HEK293 (cell line): ENCODE data around the gene ABCB4.
"Not testable (repeated sequence)": the region's sequence is repeated elsewhere in the genome, so short reads cannot be mapped to it uniquely, and the experiment has no call there.

Experiments used
- CTCF ChIA-PET: fragments of 350-600 bp; formaldehyde crosslinking; extraction: SDS; loops from one replicate; lab custom pipeline; 2021; ENCODE audit warnings: antibody characterized with exemption; lab: Yijun Ruan, JAX
- POLR2A ChIA-PET: fragments of 300-600 bp; formaldehyde crosslinking; extraction: SDS; loops from one replicate; lab custom pipeline; 2020; ENCODE audit warnings: antibody characterized with exemption, inconsistent platforms; lab: Yijun Ruan, JAX
- H3K27ac ChIP-seq: fragments of 200-500 bp; sonication (Bioruptor generic); 2 replicates; pipeline ENCODE4 v1.5.1; 2014; ENCODE audit warnings: low read depth, low read length, control low read depth, inconsistent platforms; ENCODE audit errors: extremely low read depth
- H3K36me3 ChIP-seq, 2 experiments: fragments of 200-500 bp in 1 of 2; sonication (Bioruptor generic) in 1 of 2; 1 replicate in 1 of 2; 2 replicates in 1 of 2; pipeline ENCODE4 v1.5.1; 2014 to 2017; ENCODE audit warnings: inconsistent platforms in 2 of 2, low read length in 2 of 2; ENCODE audit not compliant: control insufficient read depth in 2 of 2, insufficient read depth in 1 of 2
- H3K4me1 ChIP-seq: fragments of 200-500 bp; sonication (Bioruptor generic); 2 replicates; pipeline ENCODE4 v1.5.1; 2014; ENCODE audit warnings: mild to moderate bottlenecking, low read length, inconsistent platforms; ENCODE audit not compliant: control insufficient read depth, insufficient read depth
- H3K4me3 ChIP-seq: 2 replicates; pipeline ENCODE4 v1.5.1; 2011; ENCODE audit warnings: low read depth, mild to moderate bottlenecking, control low read depth, low read length, moderate library complexity
- H3K9me3 ChIP-seq: fragments of 200-500 bp; sonication (Bioruptor generic); 2 replicates; pipeline ENCODE4 v1.5.1; 2014; ENCODE audit warnings: low read depth, low read length, inconsistent platforms; ENCODE audit not compliant: control insufficient read depth, insufficient read depth
- BCL6B ChIP-seq: fragments of 450-650 bp; formaldehyde crosslinking; IDR thresholded peaks from 2 replicates; pipeline ENCODE4 v1.5.1; 2017; ENCODE audit warnings: missing biosample characterization, missing genetic modification characterization
- CTCF ChIP-seq: fragments of 450-650 bp; formaldehyde crosslinking; IDR thresholded peaks from 2 replicates; pipeline ENCODE4 v1.5.1; 2016; ENCODE audit warnings: missing biosample characterization, missing genetic modification characterization
- KLF16 ChIP-seq: fragments of 450-650 bp; formaldehyde crosslinking; IDR thresholded peaks from 2 replicates; pipeline ENCODE4 v1.5.1; 2017; ENCODE audit warnings: missing biosample characterization, missing genetic modification characterization
- MZF1 ChIP-seq: fragments of 450-650 bp; formaldehyde crosslinking; IDR thresholded peaks from 2 replicates; pipeline ENCODE4 v1.5.1; 2017; ENCODE audit warnings: missing biosample characterization, missing genetic modification characterization, borderline replicate concordance
- PRDM1 ChIP-seq: fragments of 450-650 bp; formaldehyde crosslinking; IDR thresholded peaks from 2 replicates; pipeline ENCODE4; 2016; ENCODE audit warnings: missing biosample characterization, missing genetic modification characterization
- REPIN1 ChIP-seq: fragments of 450-650 bp; formaldehyde crosslinking; IDR thresholded peaks from 2 replicates; pipeline ENCODE4 v1.5.1; 2017; ENCODE audit warnings: missing biosample characterization, missing genetic modification characterization, low read depth
- WT1 ChIP-seq: fragments of 450-650 bp; formaldehyde crosslinking; IDR thresholded peaks from 2 replicates; pipeline ENCODE4 v1.5.1; 2016; ENCODE audit warnings: missing biosample characterization, missing genetic modification characterization
- ZBTB48 ChIP-seq: fragments of 450-650 bp; formaldehyde crosslinking; IDR thresholded peaks from 2 replicates; pipeline ENCODE4 v1.5.1; 2016; ENCODE audit warnings: missing biosample characterization, missing genetic modification characterization
- ZBTB8A ChIP-seq: fragments of 450-650 bp; formaldehyde crosslinking; IDR thresholded peaks from 2 replicates; pipeline ENCODE4 v1.5.1; 2016; ENCODE audit warnings: missing biosample characterization, missing genetic modification characterization
- ZNF146 ChIP-seq: fragments of 450-650 bp; formaldehyde crosslinking; IDR thresholded peaks from 2 replicates; pipeline ENCODE4 v1.5.1; 2016; ENCODE audit warnings: missing biosample characterization, missing genetic modification characterization
- ZNF211 ChIP-seq: fragments of 450-650 bp; formaldehyde crosslinking; IDR thresholded peaks from 2 replicates; pipeline ENCODE4 v1.5.1; 2016; ENCODE audit warnings: low read depth, missing biosample characterization, missing genetic modification characterization
- ZNF248 ChIP-seq: fragments of 450-650 bp; formaldehyde crosslinking; IDR thresholded peaks from 2 replicates; pipeline ENCODE4 v1.5.1; 2017; ENCODE audit warnings: missing biosample characterization, missing genetic modification characterization
- ZNF488 ChIP-seq: fragments of 450-650 bp; formaldehyde crosslinking; IDR thresholded peaks from 2 replicates; pipeline ENCODE4 v1.5.1; 2016; ENCODE audit warnings: missing biosample characterization, missing genetic modification characterization
- ZNF521 ChIP-seq: fragments of 450-650 bp; formaldehyde crosslinking; IDR thresholded peaks from 2 replicates; pipeline ENCODE4 v1.5.1; 2017; ENCODE audit warnings: missing biosample characterization, mild to moderate bottlenecking, missing genetic modification characterization
- ZNF530 ChIP-seq: fragments of 450-650 bp; formaldehyde crosslinking; IDR thresholded peaks from 2 replicates; pipeline ENCODE4 v1.5.1; 2016; ENCODE audit warnings: low read depth, missing biosample characterization, missing genetic modification characterization
- ZNF549 ChIP-seq: fragments of 450-650 bp; IDR thresholded peaks from 2 replicates; pipeline ENCODE4 v1.5.1; 2018; ENCODE audit warnings: missing biosample characterization, missing genetic modification characterization, mild to moderate bottlenecking, inconsistent platforms, moderate library complexity
- ZNF571 ChIP-seq: fragments of 450-650 bp; formaldehyde crosslinking; IDR thresholded peaks from 2 replicates; pipeline ENCODE4 v1.5.0; 2017; ENCODE audit warnings: missing biosample characterization, missing genetic modification characterization
- ZNF585B ChIP-seq: fragments of 450-650 bp; formaldehyde crosslinking; IDR thresholded peaks from 2 replicates; pipeline ENCODE4 v1.5.1; 2016; ENCODE audit warnings: missing biosample characterization, missing genetic modification characterization
- ZNF596 ChIP-seq: fragments of 450-650 bp; IDR thresholded peaks from 2 replicates; pipeline ENCODE4 v1.5.0; 2018; ENCODE audit warnings: missing biosample characterization, mild to moderate bottlenecking, missing genetic modification characterization, moderate library complexity
- ZNF610 ChIP-seq: fragments of 450-650 bp; formaldehyde crosslinking; IDR thresholded peaks from 2 replicates; pipeline ENCODE4 v1.5.1; 2016; ENCODE audit warnings: missing biosample characterization, missing genetic modification characterization, borderline replicate concordance
- ZNF670 ChIP-seq: fragments of 450-650 bp; formaldehyde crosslinking; IDR thresholded peaks from 2 replicates; pipeline ENCODE4 v1.5.1; 2016; ENCODE audit warnings: missing biosample characterization, missing genetic modification characterization, low read depth
- ZNF76 ChIP-seq: fragments of 450-650 bp; formaldehyde crosslinking; IDR thresholded peaks from 2 replicates; pipeline ENCODE4; 2016; ENCODE audit warnings: low read depth, missing biosample characterization, missing genetic modification characterization, borderline replicate concordance
- ZNF792 ChIP-seq: fragments of 450-650 bp; formaldehyde crosslinking; IDR thresholded peaks from 2 replicates; pipeline ENCODE4 v1.5.1; 2016; ENCODE audit warnings: missing biosample characterization, missing genetic modification characterization
- ZSCAN30 ChIP-seq: fragments of 450-650 bp; IDR thresholded peaks from 2 replicates; pipeline ENCODE4 v1.5.1; 2018; ENCODE audit warnings: missing biosample characterization, mild to moderate bottlenecking, missing genetic modification characterization, moderate library complexity
- ZXDB ChIP-seq: fragments of 450-650 bp; formaldehyde crosslinking; IDR thresholded peaks from 2 replicates; pipeline ENCODE4 v1.5.1; 2016; ENCODE audit warnings: missing biosample characterization, missing genetic modification characterization
- TF ChIP-seq, protein P1 (sequence below): fragments of 450-650 bp; formaldehyde crosslinking; IDR thresholded peaks from 2 replicates; pipeline ENCODE4 v1.5.1; 2016; ENCODE audit warnings: missing biosample characterization, missing genetic modification characterization

ABCB4 gene

GRCh38 chr7:87473986-87474385, 1.5 kb downstream of the ABCB4 start:
- no peaks in the 10 kb centered on the region for H3K9me3 ChIP-seq
- no peak overlapping the region for H3K4me3 ChIP-seq
- peaks cover 10% of the 10 kb centered on the region for H3K4me1 ChIP-seq
- no peaks in the 10 kb centered on the region for H3K36me3 ChIP-seq
- H3K27ac ChIP-seq = no peak overlapping the region
- ChIA-PET POLR2A (no interaction called here), CTCF (no interaction called here)
- TF ChIP-seq ZNF670 (tag by site-specific recombination) = no peak
- no peak for TF ChIP-seq CTCF (tag by site-specific recombination)
- TF ChIP-seq WT1 (tag by site-specific recombination) = no peak
- no peak for TF ChIP-seq ZNF530 (tag by site-specific recombination)
- TF ChIP-seq ZNF792 (tag by site-specific recombination) = no peak
- 0 out of 2 replicates have a peak, but pooled peaks have one; percentile 19 for TF ChIP-seq PRDM1
- TF ChIP-seq, all 188 proteins: peak for 1

DNA sequence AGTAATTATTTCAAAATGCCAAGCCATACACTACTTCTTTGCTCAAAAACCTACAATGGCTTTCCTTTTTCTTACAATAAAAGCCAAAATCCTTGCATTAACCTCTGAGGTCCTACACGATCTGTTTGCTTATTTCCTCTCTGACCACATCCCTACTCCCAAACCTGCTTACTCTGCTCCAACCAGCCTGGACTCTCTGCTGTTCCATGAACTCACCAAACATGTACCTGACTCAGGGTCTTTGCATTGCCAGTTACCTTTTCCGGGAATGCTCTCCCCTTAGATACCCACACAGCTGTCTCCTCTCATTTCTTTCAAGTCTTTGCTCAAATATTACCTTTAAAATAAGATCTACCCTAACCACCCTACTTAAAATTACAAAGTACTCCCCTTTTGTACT, 2.3 kb downstream of the ABCB4 start:
- ChIA-PET CTCF (no interaction called here), POLR2A (no interaction called here)
- Histone ChIP-seq H3K27ac (no peak overlapping the region), H3K4me1 (peaks cover 10% of the 10 kb centered on the region), H3K9me3 (no peaks in the 10 kb centered on the region), H3K4me3 (no peak overlapping the region), H3K36me3 (no peaks in the 10 kb centered on the region)
- TF ChIP-seq ZNF585B (tag by site-specific recombination) = 0 out of 2 replicates have a peak, but pooled peaks have one; percentile 20
- no peak for TF ChIP-seq ZNF488 (tag by site-specific recombination)

- CTCF ChIA-PET = interaction anchor here (0.6 to 1.1 kb wide), 2 partner anchors 9 to 14 kb away, joined by 3 read pairs; no protein-coding TSS in a partner anchor
Measured at GRCh38 chr7:87471473-87471872, 4.0 kb downstream of the ABCB4 start.

GRCh38 chr7:87469204-87469603, 6.3 kb downstream of the ABCB4 start:
- H3K27ac ChIP-seq, H3K36me3 ChIP-seq, H3K9me3 ChIP-seq, H3K4me3 ChIP-seq, H3K4me1 ChIP-seq: not testable (repeated sequence)
- CTCF ChIA-PET = interaction anchor here (0.6 kb wide), 1 partner anchor 142 kb away, joined by 3 read pairs; no protein-coding TSS in a partner anchor
- POLR2A ChIA-PET = interaction anchor here (0.6 kb wide), 1 partner anchor 19 kb away, joined by 3 read pairs; no protein-coding TSS in a partner anchor

More at GRCh38 chr7:87471473-87471872, 4.0 kb downstream of the ABCB4 start:
- Histone ChIP-seq H3K4me1 (peaks cover 10% of the 10 kb centered on the region), H3K36me3 (no peaks in the 10 kb centered on the region), H3K9me3 (no peaks in the 10 kb centered on the region), H3K4me3 (no peak overlapping the region), H3K27ac (no peak overlapping the region)
- TF ChIP-seq ZNF211 (tag by site-specific recombination) (no peak), BCL6B (no peak), ZNF248 (tag by site-specific recombination) (no peak), ZBTB8A (tag by site-specific recombination) (no peak), REPIN1 (tag by site-specific recombination) (no peak), ZNF521 (no peak), ZNF571 (tag by site-specific recombination) (no peak), ZSCAN30 (tag by site-specific recombination) (no peak), ZNF610 (tag by site-specific recombination) (no peak), MZF1 (tag by site-specific recombination) (no peak), PRDM1 (no peak), ZNF146 (tag by site-specific recombination) (no peak), ZXDB (no peak), KLF16 (no peak), ZBTB48 (tag by site-specific recombination) (no peak), ZNF76 (tag by site-specific recombination) (no peak), CTCF (tag by site-specific recombination) (no peak), ZNF596 (no peak), ZNF549 (no peak)
- TF ChIP-seq, protein P1, sequence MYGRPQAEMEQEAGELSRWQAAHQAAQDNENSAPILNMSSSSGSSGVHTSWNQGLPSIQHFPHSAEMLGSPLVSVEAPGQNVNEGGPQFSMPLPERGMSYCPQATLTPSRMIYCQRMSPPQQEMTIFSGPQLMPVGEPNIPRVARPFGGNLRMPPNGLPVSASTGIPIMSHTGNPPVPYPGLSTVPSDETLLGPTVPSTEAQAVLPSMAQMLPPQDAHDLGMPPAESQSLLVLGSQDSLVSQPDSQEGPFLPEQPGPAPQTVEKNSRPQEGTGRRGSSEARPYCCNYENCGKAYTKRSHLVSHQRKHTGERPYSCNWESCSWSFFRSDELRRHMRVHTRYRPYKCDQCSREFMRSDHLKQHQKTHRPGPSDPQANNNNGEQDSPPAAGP (tag by site-specific recombination) = no peak
- POLR2A ChIA-PET = no interaction called here
